ENCODE data around the gene RABGAP1.

DNA sequence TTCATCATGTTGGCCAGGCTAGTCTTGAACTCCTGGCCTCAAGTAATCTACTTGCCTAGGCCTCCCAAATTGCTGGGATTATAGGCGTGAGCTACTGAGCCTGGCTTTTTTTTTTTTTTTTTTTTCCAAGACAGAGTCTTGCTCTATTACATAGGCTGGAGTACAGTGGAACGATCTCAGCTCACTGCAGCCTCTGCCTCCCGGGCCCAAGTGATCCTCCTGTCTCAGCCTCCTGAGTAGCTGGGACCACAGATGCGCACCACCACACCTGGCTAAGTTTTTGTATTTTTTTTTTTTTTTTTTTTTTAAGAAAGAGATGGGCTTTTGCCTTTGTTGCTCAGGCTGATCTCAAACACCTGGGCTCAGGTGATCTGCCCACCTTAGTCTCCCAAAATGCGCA, 66.4 kb downstream of the RABGAP1 start:
- TF ChIP-seq, protein P1, sequence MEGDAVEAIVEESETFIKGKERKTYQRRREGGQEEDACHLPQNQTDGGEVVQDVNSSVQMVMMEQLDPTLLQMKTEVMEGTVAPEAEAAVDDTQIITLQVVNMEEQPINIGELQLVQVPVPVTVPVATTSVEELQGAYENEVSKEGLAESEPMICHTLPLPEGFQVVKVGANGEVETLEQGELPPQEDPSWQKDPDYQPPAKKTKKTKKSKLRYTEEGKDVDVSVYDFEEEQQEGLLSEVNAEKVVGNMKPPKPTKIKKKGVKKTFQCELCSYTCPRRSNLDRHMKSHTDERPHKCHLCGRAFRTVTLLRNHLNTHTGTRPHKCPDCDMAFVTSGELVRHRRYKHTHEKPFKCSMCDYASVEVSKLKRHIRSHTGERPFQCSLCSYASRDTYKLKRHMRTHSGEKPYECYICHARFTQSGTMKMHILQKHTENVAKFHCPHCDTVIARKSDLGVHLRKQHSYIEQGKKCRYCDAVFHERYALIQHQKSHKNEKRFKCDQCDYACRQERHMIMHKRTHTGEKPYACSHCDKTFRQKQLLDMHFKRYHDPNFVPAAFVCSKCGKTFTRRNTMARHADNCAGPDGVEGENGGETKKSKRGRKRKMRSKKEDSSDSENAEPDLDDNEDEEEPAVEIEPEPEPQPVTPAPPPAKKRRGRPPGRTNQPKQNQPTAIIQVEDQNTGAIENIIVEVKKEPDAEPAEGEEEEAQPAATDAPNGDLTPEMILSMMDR (conservative IDR thresholded peaks at IDR 0.05 in 1 of 2, IDR thresholded peaks at IDR 0.05 in 1 of 2; ENCODE audit: extremely low read depth in 1 of 2, insufficient read depth in 1 of 2, low read depth in 1 of 2, low read length in 2 of 2) = no peak
- TF ChIP-seq EZH2 (IDR thresholded peaks at IDR 0.05; ENCODE audit: borderline replicate concordance, low read length) = no peak
